CD4-positive, alpha-beta T cell treated with Interleukin-4 for 1 hour (primary cell): ENCODE measurements around the gene PPP2R2B.

Experiments
- DNase-seq, 2 donors: peaks; one replicate each; pipeline ENCODE4 v3.0.0-alpha.2; 2020 to 2022

Gene PPP2R2B

GRCh38 chr5:146821732-146822131, 56.8 kb downstream of the PPP2R2B start:
- DNase-seq = no peak

- no peak for DNase-seq
These were observed 57.6 kb downstream of the PPP2R2B start for GRCh38 chr5:146820987-146821386.

GRCh38 chr5:146818822-146819221, 59.7 kb downstream of the PPP2R2B start:
- no peak for DNase-seq

GRCh38 chr5:146817973-146818372, 60.6 kb downstream of the PPP2R2B start:
- DNase-seq = no peak

GRCh38 chr5:146816775-146817387, 61.7 kb downstream of the PPP2R2B start:
- no peak for DNase-seq

GRCh38 chr5:146815411-146815810, 63.1 kb downstream of the PPP2R2B start:
- DNase-seq = no peak

- no peak for DNase-seq
These were observed 65.0 kb downstream of the PPP2R2B start for GRCh38 chr5:146813346-146814157.

GRCh38 chr5:146805081-146805480, 73.5 kb downstream of the PPP2R2B start:
- no peak for DNase-seq

GRCh38 chr5:146802945-146803522, 75.5 kb downstream of the PPP2R2B start:
- DNase-seq = no peak

- no peak for DNase-seq
These were observed 78.9 kb downstream of the PPP2R2B start for GRCh38 chr5:146799671-146800070.

GRCh38 chr5:146799231-146799630, 79.3 kb downstream of the PPP2R2B start:
- DNase-seq = peak in 1 of 2 donors; percentile 19

- no peak for DNase-seq
These were observed 80.9 kb downstream of the PPP2R2B start for GRCh38 chr5:146797658-146798057.

GRCh38 chr5:146796911-146797310, 81.6 kb downstream of the PPP2R2B start:
- DNase-seq = no peak

- DNase-seq = no peak
These were observed 82.4 kb downstream of the PPP2R2B start for GRCh38 chr5:146796144-146796543.

- DNase-seq = peak in 1 of 2 donors; percentile 35
These were observed 84.1 kb downstream of the PPP2R2B start for GRCh38 chr5:146794326-146795029.

GRCh38 chr5:146793709-146794108, 84.8 kb downstream of the PPP2R2B start:
- DNase-seq = no peak

GRCh38 chr5:146791471-146791870, 87.1 kb downstream of the PPP2R2B start:
- DNase-seq = no peak

- DNase-seq = no peak
These were observed 88.6 kb downstream of the PPP2R2B start for GRCh38 chr5:146789712-146790653.

- DNase-seq = no peak
These were observed 89.7 kb downstream of the PPP2R2B start for GRCh38 chr5:146788898-146789297.

- no peak for DNase-seq
These were observed 93.5 kb downstream of the PPP2R2B start for GRCh38 chr5:146785065-146785464.

GRCh38 chr5:146781157-146781556, 97.4 kb downstream of the PPP2R2B start:
- no peak for DNase-seq

- DNase-seq = no peak
These were observed 99.2 kb downstream of the PPP2R2B start for GRCh38 chr5:146779211-146779869.
